Hair follicle dermal papilla cell (primary cell): Measurements from ENCODE around the gene D2HGDH. TPM values are rescaled to one million over a fixed set of nuclear protein-coding genes. Genes with fewer than 3 reads are reported as not detected.

Experiments
- total RNA-seq: library from RNA; depleted of rRNA; stranded (reverse); fragments of >200 nt; gene quantifications from 2 replicates; pipeline ENCODE4 v1.2.3, GENCODE V29; 2012

D2HGDH gene
- 17.1 and 23.4 TPM in 2 replicates for total RNA-seq

GRCh38 chr2:241734467-241735208, at the start of gene D2HGDH:
TSS of gene D2HGDH (plus strand) at chr2:241734630. CDS start at chr2:241735225, 595 bp downstream.

GRCh38 chr2:241686650-241687425, 47.6 kb upstream of the D2HGDH start, which contains the start of gene DTYMK:
TSS of gene DTYMK (minus strand) at chr2:241686815. CDS start at chr2:241686783, 32 bp downstream.

GRCh38 chr2:241701399-241702154, 32.9 kb upstream of the D2HGDH start, which contains the start of gene ING5:
TSS of gene ING5 (plus strand) at chr2:241702039. CDS start at chr2:241702066, 27 bp downstream.

GRCh38 chr2:241776336-241777169, 42.1 kb downstream of the D2HGDH start, which contains the start of gene GAL3ST2:
TSS of gene GAL3ST2 (plus strand) at chr2:241776822. CDS start at chr2:241776956, 134 bp downstream.

GRCh38 chr2:241808721-241809382, 74.4 kb downstream of the D2HGDH start, which contains the start of gene NEU4:
TSS of gene NEU4 (plus strand) at chr2:241809193. CDS start at chr2:241814485, 5,292 bp downstream.

Other genes starting within 250 kb of the D2HGDH start
- 207 and 234 TPM in 2 replicates for gene STK25, start 226.0 kb upstream of the D2HGDH start, total RNA-seq
- 20.3 and 25.6 TPM in 2 replicates for gene BOK, start 175.9 kb upstream of the D2HGDH start, total RNA-seq
- 47.7 and 51.0 TPM in 2 replicates for gene THAP4, start 97.5 kb upstream of the D2HGDH start, total RNA-seq
- gene ATG4B, start 96.9 kb upstream of the D2HGDH start, total RNA-seq = 55.2 and 58.0 TPM in 2 replicates
- gene DTYMK, start 47.8 kb upstream of the D2HGDH start, total RNA-seq = 11.4 and 12.3 TPM in 2 replicates
- 14.7 and 21.6 TPM in 2 replicates for gene ING5, start 32.6 kb upstream of the D2HGDH start, total RNA-seq
- gene GAL3ST2, start 42.2 kb downstream of the D2HGDH start, total RNA-seq = not detected in 2 replicates
- gene NEU4, start 74.6 kb downstream of the D2HGDH start, total RNA-seq = not detected in 2 replicates
- gene PDCD1, start 124.3 kb downstream of the D2HGDH start, total RNA-seq = not detected in 2 replicates
- gene RTP5, start 135.1 kb downstream of the D2HGDH start, total RNA-seq = not detected in 2 replicates